ENCODE measurements around the gene FBLN2.
"Not testable (repeated sequence)": the region's sequence is repeated elsewhere in the genome, so short reads cannot be mapped to it uniquely, and the experiment has no call there.

FBLN2 gene

DNA sequence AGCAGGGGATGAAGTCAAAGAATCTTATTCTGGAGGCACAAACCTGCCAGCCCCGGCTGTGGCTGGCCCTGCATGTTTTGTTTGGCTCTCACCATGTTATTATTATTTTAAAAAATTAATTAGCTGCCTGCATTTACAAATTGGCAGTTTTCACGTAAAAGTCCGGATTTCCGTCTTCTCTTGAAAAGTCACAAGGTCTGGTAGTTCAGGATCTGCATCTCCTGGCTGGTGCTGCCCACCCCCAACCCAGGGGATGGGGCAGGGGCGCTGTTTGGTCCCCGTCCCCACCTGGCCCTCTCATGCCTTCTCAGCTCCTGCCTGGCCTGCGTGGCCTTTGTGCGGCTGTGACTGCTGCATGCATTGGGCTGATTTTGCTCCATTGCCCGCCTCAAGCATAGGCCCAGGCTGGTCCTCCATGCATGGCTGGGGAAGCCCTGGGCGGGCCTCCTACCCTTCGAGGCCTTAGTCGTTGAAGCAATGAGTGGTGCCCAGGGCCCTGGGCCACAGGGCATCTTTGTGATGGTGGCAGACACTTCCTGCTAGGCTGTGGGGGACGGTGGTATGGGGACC, 2.0 kb downstream of the FBLN2 start:
- DNase-seq, result no peak

GRCh38 chr3:13552857-13553652, 4.1 kb downstream of the FBLN2 start:
- DNase-seq, result no peak

DNA sequence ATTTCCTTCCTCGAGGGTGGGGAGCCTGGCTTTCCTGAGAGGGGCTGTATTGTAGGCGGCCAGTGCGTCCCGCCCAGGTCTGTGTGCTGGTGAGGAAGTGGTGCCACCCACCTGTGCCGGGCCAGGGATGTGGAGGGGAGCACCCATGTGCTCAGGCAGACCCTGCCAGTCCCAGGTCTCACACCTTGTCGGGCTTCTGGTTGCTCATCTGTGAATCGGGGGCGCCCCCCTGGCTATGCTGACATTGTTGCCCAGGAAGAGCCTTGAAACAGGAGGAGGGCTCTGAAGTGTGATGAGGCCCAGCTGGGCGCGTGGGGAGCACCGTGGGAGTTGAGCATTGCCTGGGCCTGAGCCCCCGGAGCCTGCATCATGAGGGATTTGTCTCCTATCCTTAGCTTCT, 4.8 kb downstream of the FBLN2 start:
- DNase-seq, result no peak

DNA sequence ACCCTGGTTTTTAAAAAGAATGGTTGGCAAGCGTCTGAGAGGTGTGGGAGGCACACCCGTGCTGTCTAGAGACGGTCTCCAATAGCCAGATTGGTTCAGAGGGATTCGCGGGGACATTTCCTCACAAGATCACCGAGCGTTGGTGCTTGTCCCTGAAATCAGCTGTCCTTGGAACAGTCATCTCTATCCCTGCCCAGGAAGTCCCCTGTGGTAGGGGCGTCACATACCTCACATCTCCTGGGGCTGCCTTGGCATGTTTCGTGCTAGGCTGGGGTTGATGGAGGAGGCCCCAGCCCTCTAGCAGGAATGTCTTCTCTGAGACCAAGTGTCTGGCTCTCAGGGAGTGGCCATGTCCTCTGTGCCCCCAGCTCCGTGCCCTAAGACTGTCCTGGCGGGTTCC, 6.8 kb downstream of the FBLN2 start:
- DNase-seq, result no peak

DNA sequence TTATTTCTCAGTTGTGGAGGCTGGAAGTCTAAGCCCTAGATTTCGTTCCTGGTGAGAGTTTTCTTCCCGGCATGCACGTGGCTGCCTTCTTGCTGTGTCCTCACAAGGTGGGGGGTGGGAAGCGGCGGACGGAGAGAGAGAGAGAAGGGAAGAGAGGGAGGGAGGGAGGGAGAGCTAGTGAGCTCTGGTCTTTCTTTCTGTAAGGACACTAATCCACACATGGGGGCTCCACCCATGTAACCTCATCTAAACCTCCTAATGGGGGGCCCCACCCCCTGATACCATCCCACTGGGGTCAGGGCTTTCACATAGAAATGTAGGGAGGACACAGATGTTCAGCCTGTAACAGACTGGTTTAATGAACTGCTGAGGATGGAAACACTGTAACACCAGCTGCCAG, 7.3 kb downstream of the FBLN2 start:
- DNase-seq, result no peak

GRCh38 chr3:13556917-13557316, 8.0 kb downstream of the FBLN2 start:
- DNase-seq, result no peak

DNA sequence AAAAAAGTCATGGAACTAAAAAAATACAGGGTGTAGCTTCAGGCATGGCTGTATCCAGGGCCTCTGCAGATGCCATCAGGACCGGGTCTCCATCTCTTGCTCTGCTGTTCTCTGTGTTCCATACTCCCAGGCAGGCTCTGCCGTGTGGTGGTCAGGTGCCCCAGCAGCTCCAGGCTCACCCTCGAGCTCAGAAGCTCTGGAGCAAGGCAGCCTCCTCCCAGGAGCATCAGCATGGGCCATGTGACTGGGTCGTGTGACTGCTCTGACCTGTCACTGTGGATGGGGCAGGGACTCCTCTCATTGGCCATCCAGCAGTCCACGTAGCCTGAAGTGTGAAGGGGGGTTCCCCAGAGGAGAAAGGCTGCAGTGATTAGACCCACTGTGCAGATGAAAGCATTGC, 8.5 kb downstream of the FBLN2 start:
- no peak for DNase-seq

DNA sequence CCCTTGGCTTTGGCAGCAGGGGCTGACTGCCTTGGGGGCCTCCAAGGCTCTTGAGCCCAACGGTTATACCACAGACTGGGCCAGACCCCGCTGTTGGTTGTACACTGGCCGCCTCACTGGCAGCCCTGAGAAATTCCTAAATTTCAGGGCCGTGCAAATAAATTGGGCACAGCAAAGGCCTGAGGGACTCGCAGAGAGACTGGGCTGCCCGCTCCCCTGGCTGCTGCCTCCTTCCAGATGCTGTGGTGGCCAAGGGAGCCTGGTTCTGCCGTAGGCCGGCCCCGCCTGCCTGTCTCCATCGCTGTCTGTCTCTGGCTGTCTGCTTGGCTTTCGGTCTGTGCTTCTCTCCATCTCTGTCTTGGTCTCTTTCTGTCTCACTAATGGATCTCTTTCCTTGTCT, 9.0 kb downstream of the FBLN2 start:
- no peak for DNase-seq

DNA sequence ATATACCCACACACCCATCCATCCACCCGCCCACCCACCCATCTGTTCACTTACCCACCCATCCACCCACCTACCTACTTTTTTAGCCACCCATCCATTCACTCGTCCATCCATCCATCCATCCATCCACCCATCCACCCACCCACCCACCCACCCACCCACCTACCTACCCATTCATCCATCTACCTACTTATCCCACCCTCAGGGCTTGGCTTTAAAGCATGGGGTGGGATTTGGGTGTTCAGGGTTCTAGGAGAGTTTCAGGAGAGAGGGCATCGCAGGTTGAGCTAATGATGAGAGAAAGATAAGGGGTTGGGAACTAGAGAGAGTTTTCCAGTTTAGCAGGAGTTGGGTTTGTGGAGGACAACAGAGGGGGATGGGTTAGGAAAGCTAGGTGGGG, 9.7 kb downstream of the FBLN2 start:
- no peak for DNase-seq

- DNase-seq, result no peak
Measured at GRCh38 chr3:13559764-13560525, 11.0 kb downstream of the FBLN2 start.

DNA sequence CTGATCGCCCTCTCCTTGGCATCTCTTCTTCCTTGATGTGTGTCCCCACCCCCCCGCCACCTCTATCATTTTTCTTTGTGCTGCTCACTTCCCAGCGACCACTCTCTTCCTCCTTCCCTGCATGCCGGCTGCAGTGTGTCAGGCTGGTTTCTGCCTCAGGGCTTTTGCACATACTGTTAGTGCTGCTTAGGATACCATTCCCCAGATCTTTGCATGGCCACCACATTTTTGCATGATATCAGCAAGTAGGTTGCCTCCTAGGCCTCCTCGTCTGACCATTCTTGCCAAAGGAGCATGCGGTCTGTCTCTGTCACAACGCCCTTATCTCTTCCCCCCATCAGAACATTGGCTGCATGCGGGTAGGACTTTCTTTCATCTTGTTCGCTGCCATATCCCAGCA, 12.5 kb downstream of the FBLN2 start:
- DNase-seq, result no peak

- no peak for DNase-seq
Measured at GRCh38 chr3:13561967-13562366, 13.0 kb downstream of the FBLN2 start.

DNA sequence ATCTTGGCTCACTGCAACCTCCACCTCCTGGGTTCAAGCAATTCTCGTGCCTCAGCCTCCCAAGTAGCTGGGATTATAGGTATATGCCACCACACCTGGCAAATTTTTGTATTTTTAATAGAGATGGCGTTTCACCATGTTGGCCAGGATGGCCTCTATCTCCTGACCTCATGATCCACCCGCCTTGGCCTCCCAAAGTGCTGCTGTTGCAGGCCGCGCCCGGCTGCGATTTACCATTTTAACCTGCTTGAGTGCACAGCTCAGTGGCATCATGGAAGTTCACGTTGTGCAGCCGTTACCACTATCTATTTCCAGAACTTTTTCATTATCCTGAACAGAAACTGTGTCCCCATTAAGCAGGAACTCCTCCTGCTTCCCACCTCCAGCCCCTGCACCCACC, 13.5 kb downstream of the FBLN2 start:
- DNase-seq, result not testable (repeated sequence)

GRCh38 chr3:13563321-13563720, 14.4 kb downstream of the FBLN2 start:
- no peak for DNase-seq

- no peak for DNase-seq
Measured at GRCh38 chr3:13563911-13564310, 15.0 kb downstream of the FBLN2 start.

DNA sequence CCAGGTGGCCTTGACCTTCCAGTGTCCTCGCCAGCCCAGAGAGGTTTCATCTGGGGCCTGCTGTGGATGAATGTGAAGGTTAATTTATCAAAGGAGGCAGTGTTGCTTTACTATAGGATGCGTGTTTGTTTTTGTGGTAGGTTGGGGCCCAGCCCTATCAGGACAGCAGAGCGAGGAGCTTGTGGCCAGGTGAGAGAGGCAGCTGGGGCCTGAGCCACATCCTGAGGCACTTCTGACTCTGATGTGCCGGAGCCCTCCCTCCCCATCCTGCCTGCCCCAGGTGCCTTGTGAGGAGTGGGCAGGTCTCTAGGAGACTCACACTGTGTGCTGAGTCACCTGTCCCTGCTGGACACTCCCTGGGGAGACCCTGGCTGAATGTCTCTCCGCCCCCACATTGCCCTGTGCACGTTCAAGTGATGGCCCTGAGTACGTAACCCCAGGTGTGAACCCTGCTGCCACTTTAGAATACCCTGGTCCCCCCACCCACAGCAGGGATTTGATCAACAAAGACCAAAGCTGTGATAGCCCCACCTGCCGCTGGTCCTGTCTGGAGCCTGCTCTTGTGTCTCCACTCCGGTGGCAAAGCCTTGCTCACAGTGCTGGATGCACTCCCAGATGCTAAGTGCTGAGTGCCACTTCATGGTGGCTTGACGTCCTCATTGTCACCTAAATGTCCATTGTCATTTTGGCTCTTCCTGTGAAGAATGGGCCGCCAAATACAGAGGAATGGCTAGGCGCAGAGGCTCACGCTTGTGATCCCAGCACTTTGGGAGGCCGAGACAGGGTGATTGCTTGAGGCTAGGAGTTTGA, 16.0 kb downstream of the FBLN2 start:
- no peak for DNase-seq

GRCh38 chr3:13565581-13566452, 16.9 kb downstream of the FBLN2 start:
- no peak for DNase-seq

GRCh38 chr3:13566453-13566748, 17.5 kb downstream of the FBLN2 start:
- no peak for DNase-seq

DNA sequence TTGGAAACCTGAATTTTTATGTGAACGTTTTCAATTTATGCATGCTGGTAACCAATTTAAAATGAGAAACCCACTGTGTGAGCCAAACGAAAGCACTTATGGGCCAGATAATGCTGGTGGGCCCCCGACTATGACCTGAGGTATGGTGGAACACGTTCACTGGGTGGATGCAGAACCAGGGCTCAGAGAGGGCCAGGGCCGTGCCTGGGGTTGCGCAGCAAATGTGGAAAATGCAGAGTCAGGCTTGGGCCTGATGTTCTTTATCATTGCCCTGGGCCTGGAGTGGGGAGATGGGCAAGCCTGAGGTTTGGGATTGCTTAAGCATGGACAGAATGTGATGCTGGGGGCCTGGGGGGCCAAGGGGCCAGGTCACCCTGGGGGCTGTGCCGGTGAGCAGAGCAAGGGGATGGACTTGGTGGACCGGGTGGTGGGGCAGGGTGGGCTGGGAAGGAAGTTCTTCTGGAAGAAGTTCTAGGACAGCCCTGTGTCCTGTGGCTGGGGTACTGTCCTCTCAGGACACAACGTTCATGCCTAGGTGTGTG, 17.9 kb downstream of the FBLN2 start:
- no peak for DNase-seq

DNA sequence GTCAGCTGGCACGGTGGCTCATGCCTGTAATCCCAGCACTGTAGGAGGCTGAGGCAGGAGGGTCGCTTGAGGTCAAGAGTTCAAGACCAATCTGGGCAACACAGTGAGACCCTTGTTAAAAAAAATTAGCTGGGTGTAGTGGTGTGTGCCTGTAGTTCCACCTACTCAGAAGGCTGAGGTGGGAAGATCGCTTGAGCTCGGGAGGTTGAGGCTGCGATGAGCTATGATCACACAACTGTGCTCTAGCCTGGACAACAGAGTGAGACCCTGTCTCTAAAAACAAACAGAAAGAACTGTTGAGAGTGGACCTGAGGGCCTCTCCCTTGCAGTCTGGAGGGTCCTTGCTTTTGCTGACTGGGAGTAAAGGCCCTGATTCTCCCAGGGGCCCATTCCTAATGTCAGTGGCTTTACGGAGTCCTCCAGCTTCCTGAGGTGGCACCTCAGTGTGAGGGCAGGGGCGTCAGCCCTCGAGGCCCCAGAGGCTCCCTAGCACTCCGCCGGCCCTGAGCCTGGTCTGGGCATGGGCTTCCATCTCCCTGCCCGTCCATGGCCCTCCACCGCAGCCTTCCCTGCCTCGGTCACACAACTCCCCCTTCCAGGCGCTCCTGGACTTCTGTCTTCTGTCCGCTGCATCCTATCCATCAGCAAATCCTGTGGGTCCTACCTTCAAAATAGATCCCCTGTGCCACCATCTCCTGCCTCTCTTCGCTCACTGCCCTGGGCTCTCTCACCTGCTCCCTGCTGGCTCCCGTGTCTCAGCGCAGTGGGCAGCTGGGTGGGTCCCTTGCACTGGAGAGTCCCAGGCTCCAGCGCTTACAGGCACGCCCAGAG, 19.0 kb downstream of the FBLN2 start:
- no peak for DNase-seq

GRCh38 chr3:13568515-13569028, 19.6 kb downstream of the FBLN2 start:
- no peak for DNase-seq

All from stimulated activated CD8-positive, alpha-beta memory T cell treated with anti-CD3 and anti-CD28 coated beads, Interleukin-4, amount 100 ng/mL, for 48 hours (primary cell).